HG02798 (cell line): Measurements from ENCODE around the gene PAX8.
"Not testable (repeated sequence)": the region's sequence is repeated elsewhere in the genome, so short reads cannot be mapped to it uniquely, and the experiment has no call there.

Experiments used
- ATAC-seq: cut with Tn5 transposase; IDR thresholded peaks from one replicate; pipeline ENCODE4 v1.9.1; 2021; ENCODE audit warnings: mild to moderate bottlenecking; ENCODE audit not compliant: unreplicated experiment, poor library complexity

The PAX8 gene

DNA sequence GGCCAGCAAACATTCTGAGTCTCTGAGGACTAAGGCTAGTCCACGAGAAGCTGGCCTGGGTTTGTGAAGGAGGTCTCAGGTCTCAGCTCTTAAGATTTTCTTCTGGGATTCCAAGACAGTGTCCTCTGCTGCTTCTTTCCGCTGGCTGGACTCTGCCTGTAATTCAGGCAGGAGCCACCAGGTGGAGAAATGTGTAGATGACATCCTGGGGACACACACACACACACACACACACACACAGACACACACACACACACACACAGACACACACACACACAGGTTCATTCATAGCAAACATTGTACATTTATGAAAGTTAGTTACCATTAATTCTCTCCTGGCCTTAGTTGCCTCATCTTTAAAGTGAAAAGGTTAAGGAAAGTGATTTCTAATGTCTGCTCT lies 18.9 kb upstream of the PAX8 start:
- not testable (repeated sequence) for ATAC-seq

DNA sequence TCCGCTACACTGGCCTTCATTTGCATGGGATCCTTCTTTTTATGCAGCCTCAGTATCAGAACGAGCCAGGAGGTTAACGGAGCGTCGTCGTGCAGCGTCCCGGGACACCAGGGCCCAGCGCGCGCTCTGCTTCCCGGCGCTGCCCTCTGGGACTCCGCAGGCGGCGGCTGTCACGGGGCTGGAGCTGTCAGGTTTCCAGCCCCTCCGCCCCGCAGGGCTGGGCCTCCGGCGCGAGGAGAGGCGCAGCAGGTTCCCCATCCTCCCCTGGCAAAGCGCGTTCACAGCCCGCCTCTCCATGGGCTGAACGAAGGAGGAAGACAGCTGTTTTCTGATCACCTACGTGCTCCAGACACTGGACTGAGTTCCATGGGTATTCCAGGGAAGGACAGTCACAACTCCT lies 12.5 kb upstream of the PAX8 start:
- ATAC-seq: no peak

DNA sequence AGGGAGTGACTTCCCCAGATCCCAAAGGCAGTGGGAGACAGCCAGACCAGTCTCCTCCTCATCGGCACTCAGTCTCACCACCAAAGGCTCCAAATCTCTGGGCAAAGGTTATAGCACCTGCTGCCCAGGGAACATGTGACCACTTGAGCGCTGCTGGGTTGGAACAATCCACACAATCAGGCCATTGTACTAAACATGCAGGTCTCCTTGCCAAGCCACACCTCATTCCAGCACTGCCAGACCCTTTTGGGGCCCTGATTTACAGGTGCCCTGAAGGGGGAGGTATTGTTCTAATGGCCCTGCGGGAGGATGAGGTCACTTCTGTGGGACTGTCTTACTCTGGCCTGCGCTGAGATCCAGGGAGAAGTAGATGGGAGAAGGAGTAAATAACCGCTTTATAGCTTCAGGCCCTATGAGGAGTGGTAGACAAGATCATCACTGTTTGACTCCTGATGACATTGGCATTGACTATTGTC lies 10.0 kb upstream of the PAX8 start:
- not testable (repeated sequence) for ATAC-seq

DNA sequence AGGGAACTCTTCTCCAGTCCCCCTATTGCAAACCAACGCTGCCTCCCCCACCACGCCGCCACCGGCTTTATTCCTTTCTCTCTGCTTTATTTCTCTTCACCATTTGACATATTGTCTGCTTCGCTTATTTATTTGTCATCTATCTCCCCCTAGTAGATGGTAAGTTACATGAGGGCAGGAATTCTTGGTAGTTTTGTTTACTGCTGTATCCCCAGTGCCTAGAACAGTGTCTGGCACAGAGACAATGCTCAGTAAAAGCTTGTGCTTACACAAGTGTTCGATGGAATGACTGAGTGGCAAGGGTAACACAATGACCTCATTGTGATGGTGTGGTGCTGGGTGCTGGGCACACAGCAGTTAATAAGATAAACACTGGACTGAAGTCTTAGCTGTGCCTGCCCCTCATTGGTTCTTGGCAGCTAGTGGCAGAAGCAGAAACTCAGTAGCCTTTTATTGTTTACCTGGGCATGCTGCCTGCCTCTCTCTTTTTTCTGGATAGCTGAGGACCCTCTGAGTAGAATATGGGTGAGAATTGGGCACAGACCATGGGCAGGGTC lies 9.5 kb upstream of the PAX8 start:
- ATAC-seq: not testable (repeated sequence)

DNA sequence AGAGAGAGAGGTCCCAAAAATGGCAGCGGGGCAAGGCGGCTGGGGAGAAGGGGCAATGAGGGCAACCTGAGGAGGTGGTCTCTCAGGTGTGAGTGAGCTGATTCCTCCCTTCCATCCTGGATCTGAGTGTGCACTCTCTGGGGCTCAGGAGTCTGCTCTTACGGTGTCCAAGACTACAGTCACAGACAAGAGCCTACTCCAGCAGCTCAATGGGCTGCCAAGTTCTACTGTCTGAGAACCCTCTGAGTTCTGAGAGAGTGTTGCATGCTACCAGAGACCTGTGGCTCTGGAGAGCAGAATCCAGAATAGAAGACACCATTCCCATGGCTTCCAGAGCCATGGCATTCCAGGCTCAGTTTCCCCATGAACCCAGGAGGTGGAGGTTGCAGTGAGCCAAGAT lies 7.1 kb upstream of the PAX8 start:
- ATAC-seq: no peak

DNA sequence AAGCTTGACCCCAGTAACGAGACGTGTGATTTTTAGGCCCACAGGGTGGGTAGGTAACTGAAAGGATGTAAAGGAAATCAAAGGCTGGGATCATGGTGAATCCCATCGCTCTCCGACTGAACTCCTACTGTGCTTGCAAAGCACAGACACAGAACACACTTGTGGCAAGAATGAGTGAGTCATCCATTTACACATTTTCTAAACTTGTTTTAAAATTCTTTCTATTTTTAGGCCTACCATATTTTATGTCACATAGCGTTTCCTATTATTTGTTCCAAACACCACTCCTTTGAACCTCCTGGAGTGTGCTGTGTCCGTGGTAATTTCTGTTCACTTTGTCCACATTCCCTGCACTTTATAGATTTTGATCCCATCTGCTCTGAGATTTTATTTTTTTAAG lies 6.3 kb upstream of the PAX8 start:
- ATAC-seq: not testable (repeated sequence)

DNA sequence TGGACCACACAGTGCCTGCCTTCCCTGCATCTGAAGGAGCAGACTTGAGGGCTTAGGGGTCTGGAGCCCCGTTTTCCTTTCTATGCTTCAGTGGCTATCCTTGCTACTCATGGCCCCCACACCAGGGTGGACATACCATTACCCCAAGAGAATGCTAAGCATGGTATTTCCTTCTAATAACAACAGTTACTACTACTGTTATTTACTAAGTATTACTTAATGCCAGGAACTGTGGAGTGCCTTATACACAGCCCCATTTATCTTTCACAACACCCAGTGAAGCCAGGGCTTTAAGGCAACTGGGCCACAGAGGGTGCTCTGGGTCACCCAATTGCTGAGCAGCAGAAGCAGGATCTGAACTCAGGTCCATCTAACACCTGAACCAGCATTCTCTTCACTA lies 5.8 kb upstream of the PAX8 start:
- no peak for ATAC-seq

DNA sequence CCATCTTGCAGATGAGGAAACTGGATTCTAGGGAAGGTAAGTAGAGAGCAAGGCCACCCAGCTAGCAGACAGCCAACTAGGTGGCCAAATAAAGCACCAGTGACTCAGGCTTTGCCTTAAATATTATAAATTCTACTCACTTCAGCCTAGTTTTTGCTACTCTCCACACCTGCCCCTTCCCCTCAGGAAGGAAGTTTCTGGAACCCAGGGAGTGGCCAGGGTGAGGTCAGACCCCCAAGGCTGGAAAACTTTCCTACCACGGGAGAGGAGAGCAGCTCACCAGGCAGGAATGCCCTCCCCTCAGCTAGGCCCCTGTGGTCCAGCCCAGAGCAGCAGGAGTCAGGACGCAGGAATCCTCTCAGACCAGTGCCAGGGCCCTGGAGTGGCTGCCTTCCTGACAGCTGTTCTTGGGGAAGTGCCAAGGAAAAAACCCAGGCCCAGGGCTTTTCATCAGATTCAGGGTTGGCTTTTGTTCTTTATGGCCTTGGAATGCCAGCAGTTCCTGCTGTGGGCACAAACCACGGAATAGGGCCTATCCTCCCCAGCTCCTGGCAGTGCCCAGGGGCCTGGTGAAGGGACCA lies 5.1 kb upstream of the PAX8 start:
- ATAC-seq: no peak

DNA sequence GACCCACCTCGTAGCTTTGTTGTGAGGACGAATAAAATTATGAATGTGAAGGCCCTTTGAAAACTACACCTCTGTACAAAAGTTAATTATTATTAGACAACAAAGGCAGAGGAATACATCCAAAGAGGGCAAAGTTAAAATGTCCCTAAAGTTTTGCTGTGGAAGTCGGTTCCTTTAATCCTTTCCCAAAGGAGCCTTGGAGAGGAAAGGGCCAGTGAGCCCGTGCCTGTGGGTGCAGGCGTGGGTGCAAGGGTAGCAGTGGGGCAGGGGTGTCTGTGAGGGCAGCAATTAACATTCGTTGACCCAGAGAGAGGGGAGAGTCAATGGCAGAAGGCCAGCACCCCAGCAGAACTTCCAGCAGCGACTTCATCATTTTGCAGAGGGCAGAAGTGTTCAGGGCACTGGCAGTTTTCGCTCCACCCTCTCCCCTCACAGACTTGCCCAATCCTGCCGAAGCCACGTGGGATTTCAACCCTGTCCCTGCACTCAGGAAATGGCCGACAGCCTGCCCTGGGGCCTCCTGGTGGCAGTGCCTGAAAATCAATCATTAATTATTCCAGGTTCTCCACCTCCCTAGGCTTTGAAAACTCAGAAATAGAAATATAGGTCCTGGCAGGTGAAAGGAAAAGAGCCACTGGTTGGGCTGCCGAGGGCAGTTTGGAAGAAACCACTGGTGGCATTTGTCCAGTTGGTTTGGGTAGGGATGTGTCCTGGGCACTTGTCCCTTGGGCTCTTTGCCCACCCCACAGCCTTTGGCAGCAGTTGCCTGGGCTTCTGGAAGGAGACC lies 4.2 kb upstream of the PAX8 start:
- ATAC-seq: no peak

DNA sequence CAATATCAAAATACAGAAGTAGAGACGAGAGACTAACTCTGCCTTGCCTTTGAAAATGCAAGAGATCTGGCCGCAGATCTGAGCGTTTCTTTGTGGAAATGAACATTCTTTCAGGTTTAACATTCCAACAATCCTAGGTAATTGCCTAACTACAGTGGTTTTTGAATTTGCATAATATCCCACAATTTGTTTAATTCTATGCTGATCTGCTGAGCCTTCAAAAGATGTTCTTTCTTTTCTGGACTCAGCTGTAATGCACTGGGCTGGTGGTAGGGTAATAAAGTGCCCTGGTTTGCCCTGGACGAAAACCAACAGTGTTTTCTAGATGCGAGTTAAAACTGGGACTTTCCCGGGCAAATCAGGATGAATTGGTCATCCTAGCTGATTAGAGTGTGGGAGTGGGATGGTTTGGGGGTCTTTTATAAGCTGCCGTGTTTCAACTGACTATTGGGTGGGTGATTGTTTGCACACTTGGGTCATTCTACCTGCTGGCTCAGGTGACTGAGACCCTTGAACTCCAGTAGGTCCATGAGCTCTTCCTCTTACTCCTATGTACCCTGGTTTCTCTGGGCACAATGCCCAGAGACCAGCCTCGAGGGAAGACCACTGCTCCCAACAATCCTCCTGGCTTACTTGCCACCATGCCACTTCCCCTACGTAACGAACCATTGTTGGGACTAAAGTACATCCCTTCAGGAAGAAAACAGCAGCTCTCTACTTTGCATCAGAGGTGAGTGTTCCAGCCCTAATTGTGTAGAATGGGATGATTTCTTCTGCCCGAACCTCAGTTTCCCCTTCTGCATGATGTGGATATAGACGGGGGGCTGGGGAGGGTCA lies 3.4 kb upstream of the PAX8 start:
- ATAC-seq: no peak

DNA sequence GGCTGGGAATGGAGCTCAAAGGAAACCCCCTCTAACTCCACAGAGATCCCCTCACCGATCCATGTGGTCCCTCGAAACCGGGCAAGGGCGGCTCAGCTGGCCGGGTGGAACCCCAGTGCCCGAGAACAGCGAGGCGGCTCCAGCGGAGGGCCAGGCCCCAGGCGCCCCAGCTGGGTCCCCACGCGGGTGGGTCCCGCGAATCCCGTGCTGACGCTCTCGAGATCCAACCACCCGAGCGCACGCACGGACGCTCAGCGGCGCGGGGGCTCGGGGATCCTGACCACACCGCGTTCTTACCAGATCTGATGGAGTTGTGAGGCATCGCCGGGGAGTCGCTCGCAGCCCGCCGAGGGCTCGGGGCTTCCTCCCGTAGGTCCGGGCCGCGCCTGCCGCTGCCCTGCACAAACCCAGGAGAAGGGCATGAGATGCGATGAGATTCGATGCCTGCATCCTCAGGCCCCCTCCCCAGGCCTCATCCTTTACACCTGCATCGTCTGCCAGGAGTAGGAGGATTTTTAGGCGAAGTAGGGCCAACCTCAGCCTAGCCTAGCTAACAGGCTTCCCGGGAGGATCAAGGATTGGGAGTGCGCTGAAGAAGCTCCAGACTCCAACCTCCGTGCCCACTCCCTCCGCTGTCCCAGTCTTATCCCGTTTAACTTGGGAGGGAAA lies 514 bp downstream of the PAX8 start:
- no peak for ATAC-seq

DNA sequence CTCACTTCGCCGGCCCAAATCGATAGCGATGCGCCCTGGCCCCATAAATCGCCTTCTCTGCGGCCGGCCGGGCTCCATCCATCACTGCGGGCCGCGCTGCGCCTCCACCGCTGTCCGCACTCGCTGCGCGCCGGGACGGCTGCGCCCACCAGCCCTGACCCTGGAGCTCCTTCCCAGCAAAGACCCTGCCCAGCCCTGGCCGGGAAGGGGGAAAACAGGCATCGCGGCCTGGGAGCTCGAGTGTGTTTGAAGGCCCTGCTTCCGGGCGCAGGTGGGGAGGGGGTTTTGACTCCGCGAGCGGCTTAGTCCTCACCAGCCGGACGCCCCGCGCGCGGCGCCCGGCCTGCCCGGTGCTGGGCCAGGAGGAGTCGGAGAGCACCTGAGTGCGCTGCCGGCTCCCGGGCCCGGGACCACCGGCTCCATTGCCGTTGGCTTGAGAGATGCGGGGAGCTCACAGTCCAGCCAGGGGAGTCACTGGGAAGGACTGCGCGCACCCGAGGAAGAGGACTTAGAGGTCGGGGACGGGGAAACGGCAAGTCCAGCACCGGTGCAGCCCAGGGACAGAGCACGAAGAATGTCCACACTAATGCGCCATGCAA lies 1.1 kb downstream of the PAX8 start:
- ATAC-seq: no peak

DNA sequence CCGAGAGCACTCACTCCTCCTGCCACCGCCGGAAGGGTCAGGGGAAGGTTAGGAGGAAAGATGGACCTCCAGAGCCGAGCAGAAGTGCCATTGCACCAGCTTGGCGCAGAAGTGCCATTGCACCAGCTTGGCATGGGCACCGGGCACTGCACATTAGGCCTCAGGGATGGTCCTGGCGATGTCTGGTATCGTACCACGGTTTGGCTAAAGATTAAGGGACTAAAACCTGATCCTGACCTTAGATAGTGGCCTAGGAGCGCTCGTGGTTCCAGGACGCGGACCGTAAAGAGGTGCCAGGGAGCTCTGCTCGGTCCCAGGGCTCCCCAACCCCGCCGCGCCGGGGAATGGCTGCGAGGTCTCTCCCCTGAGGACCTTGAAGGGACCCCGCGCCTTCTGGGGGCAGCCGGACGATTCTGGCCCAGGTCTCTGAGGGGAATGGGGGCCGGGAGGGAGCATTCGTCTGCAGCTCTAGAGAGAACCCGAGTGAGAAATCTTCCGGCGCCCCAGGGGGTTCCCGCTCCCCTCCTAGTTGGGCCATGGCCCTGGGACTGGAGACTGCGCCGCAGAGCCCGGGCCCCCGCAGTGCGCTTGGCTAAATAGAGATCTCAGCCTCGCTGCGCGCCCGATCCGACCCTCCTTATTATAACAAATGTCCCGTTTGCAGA lies 1.8 kb downstream of the PAX8 start:
- ATAC-seq: no peak

DNA sequence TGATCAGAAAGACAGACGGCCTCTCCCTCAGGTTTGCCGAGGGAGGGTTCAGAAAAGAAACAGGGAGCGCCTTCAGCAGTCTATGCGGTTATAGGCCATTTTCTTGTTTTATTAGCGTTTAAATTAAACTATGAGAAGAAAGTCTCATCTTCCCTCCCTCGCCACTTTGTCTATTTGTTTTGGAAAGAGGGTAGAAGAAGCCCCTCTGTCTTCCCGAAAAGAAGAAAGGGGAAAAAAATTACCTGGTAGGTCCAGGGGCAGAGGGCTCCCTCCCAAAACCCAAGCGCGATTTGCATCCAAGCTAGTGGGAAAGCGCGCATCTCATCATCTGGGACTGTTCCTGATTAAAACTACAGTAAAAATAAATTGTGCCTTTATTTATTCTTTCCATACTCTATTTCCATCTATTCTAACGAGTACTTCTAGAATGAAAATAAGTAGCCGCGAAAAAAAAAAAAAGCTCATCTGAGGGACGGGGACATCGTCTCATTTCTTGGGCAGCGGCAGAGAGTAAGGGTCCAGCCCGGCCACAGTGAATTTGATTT lies 2.4 kb downstream of the PAX8 start:
- ATAC-seq: no peak

DNA sequence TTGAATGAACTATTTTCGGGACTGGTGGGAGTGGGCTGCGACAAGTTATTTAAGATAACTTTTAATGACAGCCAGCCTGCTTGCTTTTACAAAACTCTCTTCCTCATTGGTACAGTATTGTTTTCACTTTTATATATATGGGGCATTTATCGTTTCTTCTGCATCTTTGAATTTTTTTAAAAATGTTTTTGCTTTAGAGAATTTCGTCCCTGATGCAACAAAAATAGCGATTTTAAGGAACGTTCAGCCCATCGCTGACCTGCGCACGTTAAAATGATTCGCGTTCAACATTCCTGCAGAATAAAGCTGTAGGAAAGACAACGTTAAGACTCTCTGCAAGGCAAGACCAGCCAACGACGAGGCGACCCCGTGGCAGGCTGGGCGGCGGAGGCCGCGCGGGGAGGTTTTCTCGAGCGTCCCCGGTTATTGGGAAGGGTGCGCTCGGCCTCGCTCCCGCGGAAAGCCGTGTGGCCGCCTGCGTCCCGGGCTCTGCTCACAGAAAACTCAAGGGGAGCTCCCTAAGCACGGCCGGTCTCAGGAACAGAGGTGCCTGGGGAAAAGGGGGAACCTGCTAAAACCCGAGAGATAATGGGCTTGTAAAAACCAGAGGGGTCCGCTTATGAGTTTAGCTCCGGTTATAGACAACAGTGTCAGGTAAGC lies 3.0 kb downstream of the PAX8 start:
- no peak for ATAC-seq

DNA sequence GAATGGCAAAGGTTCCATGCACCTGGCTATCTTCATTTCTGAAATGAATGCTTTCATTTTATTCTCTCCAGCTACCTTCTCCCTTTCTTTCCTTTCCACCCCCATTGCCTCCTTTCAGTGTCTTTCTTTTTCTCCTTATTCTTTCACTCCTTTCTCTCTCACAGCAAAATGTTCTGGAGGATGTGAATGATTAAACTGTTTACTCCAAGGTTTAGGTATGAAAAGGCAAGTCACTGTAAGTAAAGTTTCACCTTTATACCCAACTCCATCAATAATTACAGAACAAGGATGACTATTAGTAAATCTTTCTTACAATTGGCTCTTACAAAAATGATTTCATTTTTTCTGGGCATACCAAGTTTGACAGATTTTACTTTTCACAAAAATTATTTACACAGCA lies 4.3 kb downstream of the PAX8 start:
- no peak for ATAC-seq

DNA sequence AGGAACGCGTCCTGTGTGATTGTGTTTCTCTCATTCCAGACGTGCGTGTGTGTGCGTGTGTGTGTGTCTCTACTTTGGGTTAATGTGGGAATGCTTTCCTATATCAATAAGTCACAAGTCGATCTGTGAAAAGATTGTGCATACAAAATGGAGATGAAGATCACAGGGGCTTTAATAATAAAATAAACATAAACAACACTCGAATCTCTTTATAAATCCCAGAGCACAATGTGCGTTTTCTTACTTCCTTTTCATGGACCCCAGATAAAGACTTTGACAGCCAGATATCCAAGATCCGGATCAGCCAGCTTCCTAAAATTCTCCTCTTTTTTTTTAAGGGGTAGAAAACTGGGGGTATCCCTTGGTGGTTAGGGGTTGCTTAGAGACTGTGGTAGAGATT lies 4.7 kb downstream of the PAX8 start:
- no peak for ATAC-seq

DNA sequence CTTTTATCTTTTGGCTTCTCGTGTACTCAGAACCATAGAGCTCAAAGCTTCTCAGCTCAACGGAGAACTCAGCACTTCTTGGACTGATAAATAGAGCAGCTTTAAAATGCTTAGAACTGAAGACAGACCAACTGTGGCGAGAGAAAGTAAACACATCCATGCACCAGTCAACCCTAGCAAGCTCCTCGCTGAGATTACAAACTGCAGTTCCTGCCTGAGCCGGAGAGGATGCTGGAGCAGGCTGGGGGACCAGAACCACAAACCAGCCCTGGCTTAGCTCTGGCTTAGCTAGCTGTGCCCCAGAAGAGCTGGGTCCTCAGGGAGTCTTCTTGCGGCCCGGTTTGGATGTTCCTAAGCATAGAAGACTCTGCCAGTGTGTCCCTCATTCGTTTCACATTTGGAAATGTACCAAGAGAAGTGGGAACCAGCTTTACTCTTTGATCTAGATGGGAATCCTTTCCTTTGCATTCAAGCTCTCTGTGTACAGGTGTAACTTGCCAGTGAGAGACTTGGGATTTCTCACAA lies 5.6 kb downstream of the PAX8 start:
- ATAC-seq: peak; percentile 56
